ENCODE results near the gene DSP. TPM values are rescaled to one million over a fixed set of nuclear protein-coding genes. Genes with fewer than 3 reads are reported as not detected.

Gene DSP
- total RNA-seq, 2 experiments from 2014 or later: 0.06 TPM; not detected in 1

- Histone ChIP-seq H4K20me1 (ENCODE audit: insufficient read depth, low read length) (no peaks in the 10 kb centered on the region), H2AFZ (ENCODE audit: low read length) (no peak overlapping the region), H3K36me3 (ENCODE audit: insufficient read depth, low read length) (no peaks in the 10 kb centered on the region), H3K4me3 (ENCODE audit: low read depth, low read length, poor library complexity, severe bottlenecking) (no peak overlapping the region), H3K79me2 (ENCODE audit: insufficient read depth, low read depth, low read length) (no peaks in the 10 kb centered on the region), H3K4me2 (ENCODE audit: low read length) (no peak overlapping the region), H3K9me2 (ENCODE audit: insufficient read depth, low read length) (no peaks in the 10 kb centered on the region), H3K9me3 (ENCODE audit: low read length) (no peaks in the 10 kb centered on the region), H3K4me1 (ENCODE audit: insufficient read depth, low read length, poor library complexity, severe bottlenecking) (peaks cover 11% of the 10 kb centered on the region), H3K27ac (ENCODE audit: low read depth, low read length, poor library complexity, severe bottlenecking) (no peak overlapping the region)
- POLR2A ChIA-PET: interaction anchor here (0.6 to 1.4 kb wide), 7 partner anchors 10 to 757 kb away, joined by 3 to 10 read pairs (median 5); no protein-coding TSS in a partner anchor
- intact Hi-C loops (cut with micrococcal nuclease; ENCODE audit: unreplicated experiment): no loop called here
- no peak for DNase-seq (ENCODE audit: low spot score)
- TF ChIP-seq EZH2phosphoT487 (IDR thresholded peaks at IDR 0.05; ENCODE audit: borderline replicate concordance, low read depth, low read length): no peak
- TF ChIP-seq CTCF (conservative IDR thresholded peaks at IDR 0.05; ENCODE audit: low read length): no peak
- CTCF ChIA-PET (ENCODE audit: unreplicated experiment): interaction anchor here (1.1 kb wide), 1 partner anchor 18 kb away, joined by 3 read pairs; no protein-coding TSS in a partner anchor
- BruUV-seq (replicated peaks): no TSS peak
These were observed 22.6 kb upstream of the DSP start for GRCh38 chr6:7518877-7519276.

- peaks cover 11% of the 10 kb centered on the region for H3K4me1 ChIP-seq (ENCODE audit: insufficient read depth, low read length, poor library complexity, severe bottlenecking)
- H3K27ac ChIP-seq (ENCODE audit: low read depth, low read length, poor library complexity, severe bottlenecking): no peak overlapping the region
- ChIA-PET CTCF (ENCODE audit: unreplicated experiment) (no interaction called here), POLR2A (interaction anchor here (0.6 to 1.3 kb wide), 3 partner anchors 14 to 122 kb away, joined by 3 to 4 read pairs (median 3); no protein-coding TSS in a partner anchor)
- intact Hi-C loops (cut with micrococcal nuclease; ENCODE audit: unreplicated experiment): no loop called here
- no TSS peak for BruUV-seq (replicated peaks)
- H2AFZ ChIP-seq (ENCODE audit: low read length): no peak overlapping the region
- no peaks in the 10 kb centered on the region for H3K9me3 ChIP-seq (ENCODE audit: low read length)
- TF ChIP-seq EZH2phosphoT487 (IDR thresholded peaks at IDR 0.05; ENCODE audit: borderline replicate concordance, low read depth, low read length) (no peak), CTCF (conservative IDR thresholded peaks at IDR 0.05; ENCODE audit: low read length) (no peak)
- H3K4me2 ChIP-seq (ENCODE audit: low read length): no peak overlapping the region
- no peaks in the 10 kb centered on the region for H3K9me2 ChIP-seq (ENCODE audit: insufficient read depth, low read length)
- H3K79me2 ChIP-seq (ENCODE audit: insufficient read depth, low read depth, low read length): no peaks in the 10 kb centered on the region
- H3K36me3 ChIP-seq (ENCODE audit: insufficient read depth, low read length): no peaks in the 10 kb centered on the region
- no peaks in the 10 kb centered on the region for H4K20me1 ChIP-seq (ENCODE audit: insufficient read depth, low read length)
- H3K4me3 ChIP-seq (ENCODE audit: low read depth, low read length, poor library complexity, severe bottlenecking): no peak overlapping the region
- DNase-seq (ENCODE audit: low spot score): no peak
These were observed 18.6 kb upstream of the DSP start for GRCh38 chr6:7522873-7523272.

GRCh38 chr6:7523922-7524321 lies 17.5 kb upstream of the DSP start:
- no peak overlapping the region for H3K27ac ChIP-seq (ENCODE audit: low read depth, low read length, poor library complexity, severe bottlenecking)
- no peaks in the 10 kb centered on the region for H3K36me3 ChIP-seq (ENCODE audit: insufficient read depth, low read length)
- H3K9me2 ChIP-seq (ENCODE audit: insufficient read depth, low read length): no peaks in the 10 kb centered on the region
- BruUV-seq (replicated peaks): no TSS peak
- ChIA-PET CTCF (ENCODE audit: unreplicated experiment) (no interaction called here), POLR2A (interaction anchor here (0.7 kb wide), 3 partner anchors 9 to 69 kb away, joined by 4 to 6 read pairs (median 5); no protein-coding TSS in a partner anchor)
- H3K4me2 ChIP-seq (ENCODE audit: low read length): no peak overlapping the region
- H3K4me1 ChIP-seq (ENCODE audit: insufficient read depth, low read length, poor library complexity, severe bottlenecking): peaks cover 11% of the 10 kb centered on the region
- H2AFZ ChIP-seq (ENCODE audit: low read length): no peak overlapping the region
- H3K79me2 ChIP-seq (ENCODE audit: insufficient read depth, low read depth, low read length): no peaks in the 10 kb centered on the region
- intact Hi-C loops (cut with micrococcal nuclease; ENCODE audit: unreplicated experiment): no loop called here
- no peak overlapping the region for H3K4me3 ChIP-seq (ENCODE audit: low read depth, low read length, poor library complexity, severe bottlenecking)
- no peak for DNase-seq (ENCODE audit: low spot score)
- TF ChIP-seq CTCF (conservative IDR thresholded peaks at IDR 0.05; ENCODE audit: low read length) (no peak), EZH2phosphoT487 (IDR thresholded peaks at IDR 0.05; ENCODE audit: borderline replicate concordance, low read depth, low read length) (no peak)
- no peaks in the 10 kb centered on the region for H3K9me3 ChIP-seq (ENCODE audit: low read length)
- H4K20me1 ChIP-seq (ENCODE audit: insufficient read depth, low read length): no peaks in the 10 kb centered on the region

Measured in OCI-LY7 (cell line).